Thoracic aorta (tissue), 2 donors: ENCODE data around the gene IL1RL2. TPM values are rescaled to one million over a fixed set of nuclear protein-coding genes. Genes with fewer than 3 reads are reported as not detected.

Source experiments
- ATAC-seq: fragments of 150-250 bp; one replicate; pipeline ENCODE4 v1.8.0; 2017; ENCODE audit warnings: low read depth; ENCODE audit not compliant: insufficient number of reproducible peaks, low FRiP score
- DNase-seq: peaks from one replicate; pipeline ENCODE4 v3.0.0-alpha.2; 2020; ENCODE audit warnings: low spot score
- H3K27ac ChIP-seq, 2 donors: fragments of 200-600 bp; sonication (generic); 1 replicate in 1 of 2; 2 replicates in 1 of 2; pipeline ENCODE4 v1.5.1; 2016; ENCODE audit warnings: mild to moderate bottlenecking in 2 of 2, moderate library complexity in 2 of 2
- H3K27me3 ChIP-seq: fragments of 200-600 bp; sonication (generic); replicated peaks from 2 replicates; pipeline ENCODE4 v1.6.0; 2016; ENCODE audit warnings: mild to moderate bottlenecking; ENCODE audit not compliant: insufficient read depth
- H3K36me3 ChIP-seq: fragments of 200-600 bp; sonication (generic); one replicate; pipeline ENCODE4 v1.5.1; 2016
- H3K4me1 ChIP-seq, 2 donors: fragments of 200-600 bp; sonication (generic); 1 replicate in 1 of 2; 2 replicates in 1 of 2; pipeline versions ENCODE4 v1.5.1 to v1.6.0; 2016; ENCODE audit warnings: low read depth in 2 of 2, mild to moderate bottlenecking in 1 of 2; ENCODE audit not compliant: control insufficient read depth in 1 of 2
- H3K4me3 ChIP-seq: fragments of 200-600 bp; sonication (generic); 2 replicates; pipeline ENCODE4 v1.5.1; 2016; ENCODE audit warnings: mild to moderate bottlenecking
- H3K9me3 ChIP-seq: fragments of 200-600 bp; sonication (generic); 2 replicates; pipeline ENCODE4 v1.5.1; 2016
- total RNA-seq, 2 donors: library from RNA; depleted of rRNA; stranded (reverse); fragments of >200 nt; gene quantifications; one replicate each; pipeline versions ENCODE4 v1.1.0 to v1.2.3, GENCODE V29; 2016
- TF ChIP-seq, protein P1 (sequence below): fragments of 200-600 bp; sonication (generic); IDR thresholded peaks from one replicate; pipeline ENCODE4 v1.5.1; 2019; ENCODE audit warnings: antibody characterized with exemption

IL1RL2 gene
- total RNA-seq, 2 donors from 2014 or later, result 0.68 to 1.3 TPM

- ATAC-seq (no peak), DNase-seq (no peak)
- TF ChIP-seq, protein P1, sequence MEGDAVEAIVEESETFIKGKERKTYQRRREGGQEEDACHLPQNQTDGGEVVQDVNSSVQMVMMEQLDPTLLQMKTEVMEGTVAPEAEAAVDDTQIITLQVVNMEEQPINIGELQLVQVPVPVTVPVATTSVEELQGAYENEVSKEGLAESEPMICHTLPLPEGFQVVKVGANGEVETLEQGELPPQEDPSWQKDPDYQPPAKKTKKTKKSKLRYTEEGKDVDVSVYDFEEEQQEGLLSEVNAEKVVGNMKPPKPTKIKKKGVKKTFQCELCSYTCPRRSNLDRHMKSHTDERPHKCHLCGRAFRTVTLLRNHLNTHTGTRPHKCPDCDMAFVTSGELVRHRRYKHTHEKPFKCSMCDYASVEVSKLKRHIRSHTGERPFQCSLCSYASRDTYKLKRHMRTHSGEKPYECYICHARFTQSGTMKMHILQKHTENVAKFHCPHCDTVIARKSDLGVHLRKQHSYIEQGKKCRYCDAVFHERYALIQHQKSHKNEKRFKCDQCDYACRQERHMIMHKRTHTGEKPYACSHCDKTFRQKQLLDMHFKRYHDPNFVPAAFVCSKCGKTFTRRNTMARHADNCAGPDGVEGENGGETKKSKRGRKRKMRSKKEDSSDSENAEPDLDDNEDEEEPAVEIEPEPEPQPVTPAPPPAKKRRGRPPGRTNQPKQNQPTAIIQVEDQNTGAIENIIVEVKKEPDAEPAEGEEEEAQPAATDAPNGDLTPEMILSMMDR, result no peak
Observed at GRCh38 chr2:102208774-102209173, 22.0 kb downstream of the IL1RL2 start.

GRCh38 chr2:102209474-102209873 lies 22.7 kb downstream of the IL1RL2 start:
- H3K27ac ChIP-seq, result no peak overlapping the region
- H3K9me3 ChIP-seq, result no peaks in the 10 kb centered on the region
- no peak for DNase-seq
- peaks cover 0 to 8% of the 10 kb centered on the region in 2 donors for H3K4me1 ChIP-seq
- H3K36me3 ChIP-seq, result no peaks in the 10 kb centered on the region
- no peaks in the 10 kb centered on the region for H3K27me3 ChIP-seq
- ATAC-seq, result no peak
- H3K4me3 ChIP-seq, result no peak overlapping the region
- TF ChIP-seq, protein P1, result no peak

More at GRCh38 chr2:102208774-102209173, 22.0 kb downstream of the IL1RL2 start:
- Histone ChIP-seq H3K27me3 (no peaks in the 10 kb centered on the region), H3K9me3 (no peaks in the 10 kb centered on the region), H3K4me1 (peaks cover 0 to 8% of the 10 kb centered on the region in 2 donors), H3K4me3 (no peak overlapping the region), H3K36me3 (no peaks in the 10 kb centered on the region), H3K27ac (no peak overlapping the region)

DNA sequence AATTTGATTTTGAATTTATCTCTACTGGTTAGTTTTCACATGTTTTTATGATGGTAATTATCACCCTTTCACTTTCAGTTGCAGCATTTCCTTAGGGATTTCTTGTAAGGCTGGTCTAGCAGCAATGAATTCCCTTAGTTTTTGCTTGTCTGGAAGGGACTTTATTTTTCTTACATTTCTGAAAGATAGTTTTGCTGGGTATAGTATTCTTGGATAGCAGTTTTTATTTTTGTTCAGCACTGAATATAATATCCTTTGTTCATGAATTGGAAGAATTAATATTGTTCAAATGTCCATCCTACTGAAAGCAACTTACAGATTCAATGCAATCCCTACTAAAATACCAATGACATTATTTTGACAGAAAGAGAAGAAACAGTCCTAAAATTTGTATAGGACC lies 30.2 kb downstream of the IL1RL2 start:
- ATAC-seq, result no peak
- DNase-seq, result no peak
- no peak overlapping the region for H3K4me3 ChIP-seq
- no peaks in the 10 kb centered on the region for H3K36me3 ChIP-seq
- peaks cover 16% of the 10 kb centered on the region for H3K9me3 ChIP-seq
- H3K4me1 ChIP-seq, result no peaks in the 10 kb centered on the region
- TF ChIP-seq, protein P1, result no peak
- H3K27me3 ChIP-seq, result no peaks in the 10 kb centered on the region
- no peak overlapping the region for H3K27ac ChIP-seq

- no peaks in the 10 kb centered on the region for H3K36me3 ChIP-seq
- no peaks in the 10 kb centered on the region for H3K27me3 ChIP-seq
- no peaks in the 10 kb centered on the region for H3K9me3 ChIP-seq
- DNase-seq (no peak), ATAC-seq (no peak)
- TF ChIP-seq, protein P1, result no peak
- H3K4me1 ChIP-seq, result peaks cover 18 to 24% of the 10 kb centered on the region in 2 donors
- no peak overlapping the region for H3K27ac ChIP-seq
- no peak overlapping the region for H3K4me3 ChIP-seq
Observed at GRCh38 chr2:102224824-102225739, 38.3 kb downstream of the IL1RL2 start.

GRCh38 chr2:102226171-102226570 lies 39.3 kb downstream of the IL1RL2 start:
- ATAC-seq, result no peak
- Histone ChIP-seq H3K4me1 (peaks cover 18 to 24% of the 10 kb centered on the region in 2 donors), H3K9me3 (no peaks in the 10 kb centered on the region), H3K4me3 (no peak overlapping the region), H3K36me3 (no peaks in the 10 kb centered on the region), H3K27me3 (no peaks in the 10 kb centered on the region), H3K27ac (peak overlapping the region; percentile 92 to 94)
- DNase-seq, result no peak
- TF ChIP-seq, protein P1, result no peak
